HG02884 (cell line): ENCODE results near the gene CD59.
"Not testable (repeated sequence)": the region's sequence is repeated elsewhere in the genome, so short reads cannot be mapped to it uniquely, and the experiment has no call there.

ENCODE experiments used
- ATAC-seq: cut with Tn5 transposase; IDR thresholded peaks from one replicate; pipeline ENCODE4 v1.9.1; 2021; ENCODE audit warnings: mild to moderate bottlenecking, moderate library complexity; ENCODE audit not compliant: unreplicated experiment

CD59 gene

DNA sequence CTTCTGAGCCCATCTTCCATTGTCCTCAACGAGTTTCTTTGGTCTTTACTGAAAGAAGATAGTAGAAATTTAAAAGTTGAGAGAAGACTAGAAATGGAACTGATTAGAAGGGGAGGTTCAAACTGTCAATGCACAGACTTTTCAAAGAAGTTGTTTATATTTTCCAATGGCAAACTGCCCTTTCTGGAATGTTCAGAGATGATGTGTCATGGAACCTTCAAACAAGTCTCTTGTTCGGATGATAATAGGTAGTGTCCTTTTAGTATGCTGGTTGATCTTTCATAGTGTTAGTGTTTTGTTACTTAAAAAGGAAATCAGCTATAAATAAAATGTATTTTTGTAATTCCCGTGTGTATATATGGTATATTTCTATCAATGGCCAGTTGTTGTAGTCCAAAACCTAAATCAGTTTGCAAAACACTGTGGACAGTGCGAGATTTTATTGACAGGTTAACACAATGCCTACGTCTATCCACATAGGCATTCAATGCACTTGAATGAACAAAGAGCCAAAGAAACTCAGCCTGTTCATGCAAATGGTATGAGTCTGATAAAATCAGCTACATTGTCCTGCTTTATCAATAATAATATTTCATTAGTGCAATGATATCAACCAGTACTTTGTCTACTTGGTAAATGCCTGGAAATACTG is 66.5 kb downstream of the CD59 start:
- ATAC-seq, result no peak

DNA sequence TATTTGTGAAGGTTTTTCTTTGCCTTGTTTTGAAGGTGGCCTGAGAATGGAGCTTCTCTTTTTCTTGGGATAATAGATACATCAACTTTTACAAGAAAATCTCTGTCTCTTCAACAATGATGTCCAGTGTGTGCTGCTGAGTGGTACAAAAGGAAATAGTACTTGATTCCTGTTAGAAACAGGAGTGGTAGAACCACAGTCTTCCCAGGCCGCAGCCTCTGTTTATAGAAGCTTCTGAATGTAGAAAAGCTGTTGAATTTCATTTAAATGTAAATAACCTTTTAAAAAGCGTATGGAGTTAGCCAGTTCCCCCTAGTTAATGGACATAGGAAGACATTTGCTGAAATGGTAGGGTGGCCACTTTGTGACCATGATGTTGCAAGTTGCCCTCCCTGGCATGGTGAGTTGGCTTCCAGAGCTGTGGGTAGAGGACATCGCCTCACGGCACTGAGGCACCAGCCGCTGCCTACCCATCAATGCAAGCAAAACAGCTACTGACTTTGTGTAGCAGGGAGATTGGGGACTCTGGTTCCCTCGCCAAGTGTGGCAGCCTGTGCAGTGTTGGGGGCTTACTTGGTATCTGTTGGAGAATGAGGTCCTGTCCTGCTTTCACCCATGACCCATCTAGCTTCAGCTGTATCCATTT is 67.1 kb downstream of the CD59 start:
- ATAC-seq, result no peak

DNA sequence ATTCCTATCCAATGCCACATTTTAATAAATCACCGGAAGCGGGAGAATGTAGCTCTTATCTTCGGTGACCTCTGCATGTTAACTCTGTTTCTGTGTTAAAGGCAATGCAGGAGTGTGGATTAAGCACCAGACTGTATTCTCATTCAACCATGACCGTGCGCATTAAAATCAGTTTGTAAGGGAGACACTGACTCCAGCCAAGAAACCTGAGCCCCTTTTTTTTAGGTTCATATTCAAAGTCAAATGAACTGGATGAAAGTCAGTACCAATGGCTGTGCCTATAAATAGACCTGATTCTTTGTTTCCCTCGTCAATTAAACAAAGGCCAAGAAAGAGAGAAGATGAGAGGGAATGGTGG is 67.8 kb downstream of the CD59 start:
- ATAC-seq, result no peak

DNA sequence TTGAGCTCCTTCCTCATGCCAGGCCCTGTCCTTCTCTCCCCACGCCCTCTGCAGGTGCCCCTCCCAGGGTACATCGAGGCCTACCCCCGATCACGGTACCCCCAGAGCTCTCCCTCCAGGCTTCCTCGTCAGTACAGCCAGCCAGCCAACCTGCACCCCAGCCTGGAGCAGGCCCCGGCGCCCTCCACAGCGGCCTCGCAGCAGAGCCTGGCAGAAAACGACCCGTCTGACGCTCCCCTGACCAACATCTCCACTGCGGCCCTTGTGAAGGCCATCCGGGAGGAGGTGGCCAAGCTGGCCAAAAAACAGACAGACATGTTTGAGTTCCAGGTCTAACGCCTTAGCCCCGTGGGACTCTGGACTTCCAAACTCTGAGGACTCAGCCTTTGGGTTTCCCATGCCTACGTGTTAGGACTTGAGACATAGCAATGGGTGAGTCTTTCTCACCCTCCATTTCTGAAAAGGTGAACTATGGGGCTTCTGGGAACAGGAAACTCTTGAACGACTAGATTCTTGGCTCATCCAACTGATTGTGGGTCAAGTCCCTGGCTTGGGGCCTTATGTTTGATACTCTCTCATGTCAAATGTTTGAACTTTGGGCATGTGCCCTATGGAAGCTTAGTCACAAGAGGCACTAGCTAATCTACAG is 68.3 kb downstream of the CD59 start:
- ATAC-seq, result no peak

DNA sequence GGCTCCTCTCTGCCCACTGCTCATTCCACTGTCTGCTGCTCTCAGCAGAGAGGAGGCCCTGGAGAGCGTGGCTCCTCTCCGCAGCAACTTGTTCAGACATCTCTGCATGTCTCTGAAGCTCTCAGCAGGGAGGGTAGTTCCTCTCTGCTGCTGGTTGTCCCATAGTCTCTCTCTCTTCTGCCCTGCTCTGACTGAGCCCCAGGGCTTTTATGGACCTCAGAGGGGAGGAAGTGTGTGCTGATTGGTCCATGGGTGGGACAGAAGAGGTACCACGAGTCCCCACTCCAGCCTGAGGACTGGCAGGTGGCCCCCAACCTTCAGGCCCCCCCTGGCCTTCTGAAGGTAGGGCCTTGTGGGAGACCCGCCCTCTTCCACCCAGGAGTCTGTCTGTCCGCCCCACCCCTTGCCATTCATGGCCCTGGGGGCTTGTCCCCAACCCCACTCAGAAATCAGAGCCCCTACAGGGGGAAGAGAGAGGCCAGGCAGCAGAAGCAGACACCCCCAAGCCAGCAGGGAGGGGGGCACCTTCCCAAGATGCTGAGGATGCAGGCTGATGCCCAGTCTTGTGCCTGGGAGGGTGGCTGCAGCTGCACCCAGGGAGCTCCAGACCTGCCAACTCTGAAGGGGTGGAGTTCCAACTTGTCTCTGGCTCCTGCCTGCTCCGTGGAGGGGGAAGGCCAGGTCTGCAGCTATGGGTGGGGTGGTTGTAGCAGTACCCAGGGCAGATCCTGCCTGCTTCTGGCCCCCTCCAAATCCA is 70.7 kb downstream of the CD59 start:
- ATAC-seq, result no peak

DNA sequence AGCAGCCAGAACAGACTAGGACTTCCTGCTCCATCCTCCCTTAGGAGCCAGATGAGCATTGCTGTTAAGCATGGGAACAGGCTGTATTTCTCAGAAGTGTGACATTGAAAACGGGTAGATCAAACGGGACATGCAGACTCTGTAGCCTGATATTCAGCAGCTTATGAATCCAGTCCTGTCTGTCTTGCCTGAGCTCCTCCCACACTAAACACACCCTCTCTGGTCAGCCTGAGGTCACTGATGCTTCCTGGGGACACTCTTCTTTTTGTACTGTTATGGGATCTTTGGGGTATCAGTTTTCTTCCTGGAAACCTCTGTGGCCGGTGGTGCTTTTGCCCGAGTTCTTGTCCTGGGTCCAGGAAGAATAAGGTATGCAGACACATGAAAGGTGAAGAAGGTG is 71.4 kb downstream of the CD59 start:
- no peak for ATAC-seq

DNA sequence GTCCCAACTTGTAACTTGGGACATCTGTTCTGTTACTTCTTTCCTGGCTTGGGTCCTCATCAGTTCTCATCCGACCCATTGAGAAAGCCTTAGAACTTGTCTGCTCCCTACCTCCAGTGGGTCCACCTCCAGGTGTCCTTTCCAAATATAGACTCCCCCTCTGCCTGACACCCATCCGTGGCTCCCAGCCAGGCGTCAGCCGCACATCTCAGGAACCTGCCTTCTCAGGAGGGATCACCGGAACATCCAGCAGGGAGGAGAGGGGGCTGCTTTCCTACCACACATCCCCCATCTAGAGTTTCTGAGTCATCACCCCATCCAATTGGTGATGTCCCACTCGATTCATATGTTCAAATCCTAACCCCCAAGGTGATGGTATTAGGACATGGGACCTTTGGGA is 72.1 kb downstream of the CD59 start:
- no peak for ATAC-seq

DNA sequence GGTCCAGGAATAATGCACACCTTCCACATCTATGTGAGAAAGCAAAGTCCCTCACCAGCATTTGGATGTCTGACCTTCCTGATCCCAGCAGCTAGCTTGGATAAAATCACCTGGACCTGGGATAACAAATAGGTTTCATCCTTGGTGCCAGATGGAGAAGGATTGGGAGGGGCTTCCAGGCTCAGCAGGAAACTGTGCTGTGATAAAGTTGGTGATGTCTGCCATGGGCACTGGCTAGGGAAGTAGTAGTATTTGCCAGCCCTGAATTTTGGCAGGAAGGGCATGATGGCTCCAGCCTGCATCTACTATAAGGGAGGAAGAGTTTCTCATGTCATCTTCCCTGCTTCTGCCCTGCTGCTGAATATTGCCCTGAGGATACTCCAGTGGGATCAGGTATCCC is 73.1 kb downstream of the CD59 start:
- ATAC-seq, result no peak

DNA sequence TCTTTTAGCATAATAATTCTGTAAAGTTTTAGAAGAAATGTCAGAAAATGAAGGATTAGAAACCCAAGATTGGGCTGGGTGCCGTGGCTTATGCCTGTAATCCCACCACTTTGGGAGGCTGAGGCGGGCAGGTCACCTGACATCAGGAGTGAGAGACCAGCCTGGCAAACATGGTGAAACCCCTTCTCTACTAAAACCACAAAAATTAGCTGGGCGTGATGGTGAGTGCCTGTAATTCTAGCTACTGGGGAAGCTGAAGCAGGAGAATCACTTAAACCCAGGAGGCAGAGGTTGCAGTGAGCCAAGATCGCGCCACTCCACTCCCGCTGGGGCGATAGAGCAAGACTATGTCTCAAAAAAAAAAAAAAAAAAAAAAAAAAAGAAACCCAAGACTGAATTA is 74.7 kb downstream of the CD59 start:
- ATAC-seq, result not testable (repeated sequence)

DNA sequence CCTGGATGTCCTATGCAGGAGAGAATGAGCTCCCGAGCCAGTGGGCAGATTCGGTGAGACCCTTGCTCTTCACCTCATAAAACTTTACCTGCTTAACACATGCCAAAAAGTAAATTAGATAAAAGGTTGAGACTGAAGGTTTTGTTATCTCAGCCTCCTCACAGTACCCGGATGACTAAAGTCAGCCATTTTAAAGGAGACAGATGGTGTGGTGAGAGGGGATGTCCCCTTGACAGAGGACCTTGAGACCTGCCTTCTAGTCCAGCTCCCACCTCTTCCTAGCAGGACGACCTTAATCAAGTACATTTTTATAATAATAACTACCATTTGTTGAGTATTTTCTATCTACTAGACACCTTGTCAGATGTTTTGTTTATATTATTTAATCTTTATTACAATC is 75.3 kb downstream of the CD59 start:
- ATAC-seq, result no peak

DNA sequence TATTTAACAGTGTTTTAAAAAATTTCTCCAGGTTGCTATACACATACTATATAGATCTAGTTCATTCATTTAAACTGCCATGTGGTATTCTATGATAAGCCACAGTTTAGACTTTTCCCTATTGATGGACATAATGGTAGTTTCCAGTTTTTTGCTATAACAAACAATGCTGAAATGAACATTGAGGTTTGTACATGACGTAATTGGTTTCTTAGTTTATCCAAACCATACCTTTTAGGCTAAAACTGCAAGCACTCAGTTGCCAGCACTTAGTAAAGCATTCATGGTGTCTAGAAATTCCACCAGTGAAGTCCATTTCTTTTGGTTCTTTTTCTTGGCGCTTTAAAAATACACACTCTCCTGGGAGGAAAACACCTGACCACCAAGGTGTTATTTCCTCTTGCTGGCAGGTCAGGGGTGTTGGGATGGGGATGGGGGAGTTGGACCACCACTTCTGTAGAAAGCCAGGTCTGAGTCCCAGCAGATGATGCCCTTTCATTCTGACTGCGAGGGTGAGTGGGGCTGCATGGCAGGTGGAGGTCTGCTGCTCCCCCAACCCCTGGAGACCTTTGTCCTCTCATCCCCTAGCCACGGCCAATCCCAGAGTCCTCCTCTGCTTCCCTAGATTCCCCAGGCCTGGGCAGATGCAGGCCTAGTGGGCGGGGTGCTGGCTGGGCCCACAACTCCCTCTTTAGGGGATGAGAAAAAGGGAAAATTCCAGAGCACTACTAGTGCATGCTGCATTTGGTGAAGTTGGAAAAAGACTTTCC is 76.7 kb downstream of the CD59 start:
- ATAC-seq, result no peak

DNA sequence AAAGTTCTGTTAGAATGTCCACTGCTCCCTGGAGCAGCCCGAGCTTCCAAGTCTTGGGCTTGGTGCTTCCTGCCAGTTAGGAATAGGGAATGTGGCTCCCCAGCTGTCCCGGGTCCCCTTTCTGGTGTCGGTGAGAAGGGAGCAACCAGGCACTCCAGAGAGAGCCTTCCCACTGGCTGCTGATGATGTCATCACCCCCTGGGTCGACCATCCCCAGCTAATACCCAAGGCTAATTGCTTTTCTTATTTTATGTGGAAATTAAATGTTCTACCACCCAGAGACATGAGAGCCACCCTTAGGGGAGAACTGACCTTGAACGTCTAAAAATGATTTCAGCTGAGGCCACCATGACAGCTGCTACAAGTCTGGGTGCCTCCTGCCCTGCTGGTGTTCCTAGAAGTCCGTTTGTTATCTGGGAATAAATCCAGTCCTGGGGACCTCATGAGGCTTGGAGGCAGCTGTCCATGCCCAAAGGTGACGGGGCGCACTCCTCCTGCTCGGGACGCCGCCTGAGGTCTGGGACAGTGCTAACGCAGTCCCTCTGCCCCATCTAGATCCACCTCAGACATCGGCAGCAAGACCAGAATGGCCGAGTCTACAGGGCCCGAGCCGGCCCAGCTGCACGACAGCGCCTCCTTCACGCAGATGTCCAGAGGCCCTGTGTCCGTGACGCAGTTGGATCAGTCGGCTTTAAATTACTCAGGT is 77.9 kb downstream of the CD59 start:
- no peak for ATAC-seq

DNA sequence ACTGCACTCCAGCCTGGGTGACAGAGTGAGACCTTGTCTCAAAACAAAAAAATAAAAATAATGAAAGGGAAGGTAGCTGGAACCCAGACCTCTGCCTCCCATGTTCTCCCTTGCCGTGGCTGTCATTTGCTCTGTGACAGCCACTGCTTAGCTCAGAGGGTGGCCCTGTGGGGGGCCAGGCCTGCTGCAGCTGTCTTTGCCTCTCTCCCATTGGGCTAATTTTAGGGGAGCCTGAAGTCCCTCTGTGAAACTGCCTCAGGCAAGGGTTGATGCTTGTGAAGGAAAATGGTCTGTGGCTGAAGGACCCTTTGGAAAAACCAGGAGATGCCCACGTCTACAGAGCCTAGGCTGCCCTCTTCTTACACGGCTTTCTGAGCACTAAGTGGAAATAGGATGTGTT is 78.5 kb downstream of the CD59 start:
- no peak for ATAC-seq

DNA sequence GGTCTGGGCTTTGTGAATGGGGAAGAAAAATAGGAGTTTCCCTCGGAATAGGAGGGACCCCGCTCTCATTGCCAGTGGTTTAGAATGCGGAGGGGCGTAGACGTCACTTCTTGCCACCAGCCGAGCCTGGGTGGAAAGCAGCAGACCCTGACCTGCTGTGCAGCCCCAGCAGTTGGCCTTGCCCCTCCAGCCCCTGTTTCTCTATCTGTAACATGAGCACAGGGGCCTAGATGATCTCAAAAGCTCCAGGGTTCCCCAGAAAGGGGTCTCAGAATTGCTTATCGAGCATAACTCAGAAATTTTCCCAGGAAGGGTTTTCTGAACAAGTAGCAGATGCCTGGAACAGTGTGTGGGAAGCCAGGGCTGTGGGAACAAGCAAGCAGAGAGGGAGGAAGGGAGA is 79.5 kb downstream of the CD59 start:
- ATAC-seq, result no peak

DNA sequence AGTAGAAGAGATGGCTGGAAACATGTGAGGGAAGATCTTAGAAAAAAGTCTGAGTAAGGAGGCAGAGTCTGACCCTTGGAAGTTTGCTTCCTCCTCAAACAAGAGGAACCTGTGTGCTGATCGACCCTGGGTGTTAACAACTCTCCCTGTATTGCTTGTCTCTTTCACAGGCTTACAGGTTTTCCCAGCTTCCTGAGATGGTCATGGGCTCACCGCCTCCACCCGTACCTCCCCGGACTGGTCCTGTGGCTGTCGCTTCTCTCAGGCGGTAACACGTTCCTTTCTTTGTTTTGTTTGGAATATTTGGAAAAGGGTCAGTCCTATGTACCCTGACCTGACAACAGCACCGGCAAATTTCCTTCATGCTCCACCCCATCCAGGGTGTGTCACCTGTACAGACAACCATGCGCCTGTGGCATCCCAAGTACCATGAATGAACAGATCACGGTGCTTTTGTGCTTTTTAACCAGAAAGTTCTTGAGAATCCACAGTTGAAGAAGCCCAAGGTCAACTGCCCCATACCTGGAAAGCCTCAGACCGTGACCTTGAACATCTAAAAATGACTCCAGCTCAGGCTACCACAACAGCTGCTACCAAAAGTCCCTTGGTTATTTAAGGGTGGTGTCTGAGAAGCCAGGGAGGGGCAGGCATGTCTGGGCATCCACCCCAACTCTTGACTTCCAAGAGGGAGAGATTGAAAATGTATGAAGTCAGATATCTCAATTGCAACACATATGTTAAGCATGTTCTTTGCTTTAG is 80.2 kb downstream of the CD59 start:
- peak; percentile 54 for ATAC-seq

DNA sequence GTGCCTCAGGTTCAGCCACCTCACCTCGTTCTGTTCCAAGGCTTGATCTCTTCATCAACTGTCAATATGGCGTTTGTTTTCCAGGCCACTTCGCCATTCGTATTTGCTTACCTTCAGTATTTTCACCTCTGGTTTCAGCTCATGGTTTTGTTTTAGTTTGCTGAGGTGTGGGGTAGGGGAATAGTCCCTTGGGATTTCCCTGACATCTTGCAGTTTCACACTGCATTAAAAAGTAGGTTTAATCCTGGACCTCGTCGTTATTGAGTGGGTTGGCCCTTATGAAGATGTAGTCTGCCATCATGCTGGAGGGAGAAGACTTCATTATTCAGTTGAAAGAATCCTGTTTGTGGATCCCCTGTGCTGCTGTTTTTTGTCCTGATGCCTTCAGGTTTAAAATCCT is 81.6 kb downstream of the CD59 start:
- ATAC-seq, result no peak
